Renal pelvis (tissue), 12 donors: ENCODE measurements around the gene KMT2D. TPM values are rescaled to one million over a fixed set of nuclear protein-coding genes. Genes with fewer than 3 reads are reported as not detected.

Experiments used
- DNase-seq: peaks from one replicate; pipeline ENCODE4 v3.0.0-alpha.2; 2013
- long read RNA-seq, 16 experiments: transcript quantifications; one replicate each; lab custom pipeline, GENCODE V29; 2026
- polyA plus RNA-seq, 3 donors: library from polyadenylated mRNA; unstranded; fragments of 120-200 nt; gene quantifications; one replicate each; pipeline ENCODE4 v1.2.1, GENCODE V29; 2013; ENCODE audit not compliant: insufficient read length in 3 of 3

KMT2D gene, protein sequence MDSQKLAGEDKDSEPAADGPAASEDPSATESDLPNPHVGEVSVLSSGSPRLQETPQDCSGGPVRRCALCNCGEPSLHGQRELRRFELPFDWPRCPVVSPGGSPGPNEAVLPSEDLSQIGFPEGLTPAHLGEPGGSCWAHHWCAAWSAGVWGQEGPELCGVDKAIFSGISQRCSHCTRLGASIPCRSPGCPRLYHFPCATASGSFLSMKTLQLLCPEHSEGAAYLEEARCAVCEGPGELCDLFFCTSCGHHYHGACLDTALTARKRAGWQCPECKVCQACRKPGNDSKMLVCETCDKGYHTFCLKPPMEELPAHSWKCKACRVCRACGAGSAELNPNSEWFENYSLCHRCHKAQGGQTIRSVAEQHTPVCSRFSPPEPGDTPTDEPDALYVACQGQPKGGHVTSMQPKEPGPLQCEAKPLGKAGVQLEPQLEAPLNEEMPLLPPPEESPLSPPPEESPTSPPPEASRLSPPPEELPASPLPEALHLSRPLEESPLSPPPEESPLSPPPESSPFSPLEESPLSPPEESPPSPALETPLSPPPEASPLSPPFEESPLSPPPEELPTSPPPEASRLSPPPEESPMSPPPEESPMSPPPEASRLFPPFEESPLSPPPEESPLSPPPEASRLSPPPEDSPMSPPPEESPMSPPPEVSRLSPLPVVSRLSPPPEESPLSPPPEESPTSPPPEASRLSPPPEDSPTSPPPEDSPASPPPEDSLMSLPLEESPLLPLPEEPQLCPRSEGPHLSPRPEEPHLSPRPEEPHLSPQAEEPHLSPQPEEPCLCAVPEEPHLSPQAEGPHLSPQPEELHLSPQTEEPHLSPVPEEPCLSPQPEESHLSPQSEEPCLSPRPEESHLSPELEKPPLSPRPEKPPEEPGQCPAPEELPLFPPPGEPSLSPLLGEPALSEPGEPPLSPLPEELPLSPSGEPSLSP (N-terminal part only)
- polyA plus RNA-seq = 10 to 100 TPM; 47.9 to 66.1 (median 65.9) TPM
- long read RNA-seq, donor 1, partial matches to known transcripts = 0 of 1 reads
- long read RNA-seq, donor 1, other reads (novel, unspliced or antisense) = 0 of 1 reads
- long read RNA-seq, donor 2, partial matches to known transcripts = 9 of 9 reads
- long read RNA-seq, donor 2, other reads (novel, unspliced or antisense) = 0 of 9 reads
- long read RNA-seq, donor 3, partial matches to known transcripts = 0 of 1 reads
- long read RNA-seq, donor 3, other reads (novel, unspliced or antisense) = 0 of 1 reads
- long read RNA-seq, donor 4 = 0 reads
- long read RNA-seq, donor 5 = 0 reads
- long read RNA-seq, donor 6, partial matches to known transcripts = 11 of 11 reads
- long read RNA-seq, donor 6, other reads (novel, unspliced or antisense) = 0 of 11 reads
- long read RNA-seq, donor 7, partial matches to known transcripts = 34 of 34 reads
- long read RNA-seq, donor 7, other reads (novel, unspliced or antisense) = 0 of 34 reads
- long read RNA-seq, donor 8 = 0 reads
- long read RNA-seq, donor 9 = 0 reads
- long read RNA-seq, donor 10, partial matches to known transcripts = 11 of 12 reads
- long read RNA-seq, donor 10, other reads (novel, unspliced or antisense) = 0 of 12 reads
- long read RNA-seq, donor 11, partial matches to known transcripts = 0 of 1 reads
- long read RNA-seq, donor 11, other reads (novel, unspliced or antisense) = 0 of 1 reads
- long read RNA-seq, donor 12, partial matches to known transcripts = 5 of 5 reads
- long read RNA-seq, donor 12, other reads (novel, unspliced or antisense) = 0 of 5 reads
- long read RNA-seq, donor 13, partial matches to known transcripts = 0 of 1 reads
- long read RNA-seq, donor 13, other reads (novel, unspliced or antisense) = 0 of 1 reads
- long read RNA-seq, donor 14 = 0 reads
- long read RNA-seq, donor 15, partial matches to known transcripts = 18 of 20 reads
- long read RNA-seq, donor 15, other reads (novel, unspliced or antisense) = 0 of 20 reads
- long read RNA-seq, donor 16, partial matches to known transcripts = 6 of 7 reads
- long read RNA-seq, donor 16, other reads (novel, unspliced or antisense) = 0 of 7 reads

DNA sequence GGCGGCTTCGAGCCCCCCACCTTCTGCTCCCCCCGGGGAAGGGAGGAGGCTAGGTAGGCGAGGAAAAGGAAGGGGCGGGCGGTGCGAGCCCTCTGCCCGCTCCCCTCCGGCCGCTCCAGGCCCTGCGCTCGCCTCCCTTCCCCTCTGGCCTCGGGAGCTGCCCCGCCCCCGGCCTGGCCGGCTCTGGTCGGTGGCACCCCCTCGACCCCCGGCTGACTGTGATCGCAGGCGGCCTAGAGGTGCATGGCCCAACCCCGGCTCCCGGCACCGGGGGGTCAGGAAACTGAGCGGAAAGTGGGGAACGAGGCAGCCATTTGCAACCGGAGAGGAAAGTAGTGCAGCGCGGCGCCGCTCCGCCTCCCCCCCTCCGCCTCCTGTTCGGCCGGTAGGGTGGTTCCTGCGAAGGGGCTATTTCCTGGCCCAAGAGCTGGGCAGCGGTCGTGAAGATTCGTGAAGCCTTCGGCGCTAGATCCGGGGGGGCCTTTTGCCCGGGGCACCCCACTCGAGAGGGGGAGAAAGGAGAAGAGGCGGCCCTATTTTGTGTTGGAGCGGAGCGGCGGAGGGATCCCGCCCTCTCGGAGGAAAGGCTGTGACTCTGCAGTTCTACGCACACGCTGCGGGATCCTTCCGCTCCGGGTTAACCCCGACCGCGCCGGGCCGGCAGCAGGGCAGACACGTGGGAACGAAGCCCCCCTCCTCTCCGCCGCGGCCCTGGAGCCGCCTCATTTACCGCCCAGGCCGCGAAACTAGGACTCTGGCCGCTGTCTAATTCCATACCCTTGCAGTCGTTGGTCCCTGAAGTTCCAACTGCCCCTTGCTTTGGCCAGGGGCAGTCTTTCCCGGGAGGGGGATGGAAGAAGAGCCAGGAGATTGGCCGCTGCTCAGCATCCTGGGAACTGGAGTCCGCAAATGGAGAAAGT is at the start of gene KMT2D:
KMT2D (minus strand) TSS at position 558 of the 920 bp plus-strand sequence. CDS start 5,470 bp downstream, outside the sequence.
- DNase-seq = peak; percentile 96

DNA sequence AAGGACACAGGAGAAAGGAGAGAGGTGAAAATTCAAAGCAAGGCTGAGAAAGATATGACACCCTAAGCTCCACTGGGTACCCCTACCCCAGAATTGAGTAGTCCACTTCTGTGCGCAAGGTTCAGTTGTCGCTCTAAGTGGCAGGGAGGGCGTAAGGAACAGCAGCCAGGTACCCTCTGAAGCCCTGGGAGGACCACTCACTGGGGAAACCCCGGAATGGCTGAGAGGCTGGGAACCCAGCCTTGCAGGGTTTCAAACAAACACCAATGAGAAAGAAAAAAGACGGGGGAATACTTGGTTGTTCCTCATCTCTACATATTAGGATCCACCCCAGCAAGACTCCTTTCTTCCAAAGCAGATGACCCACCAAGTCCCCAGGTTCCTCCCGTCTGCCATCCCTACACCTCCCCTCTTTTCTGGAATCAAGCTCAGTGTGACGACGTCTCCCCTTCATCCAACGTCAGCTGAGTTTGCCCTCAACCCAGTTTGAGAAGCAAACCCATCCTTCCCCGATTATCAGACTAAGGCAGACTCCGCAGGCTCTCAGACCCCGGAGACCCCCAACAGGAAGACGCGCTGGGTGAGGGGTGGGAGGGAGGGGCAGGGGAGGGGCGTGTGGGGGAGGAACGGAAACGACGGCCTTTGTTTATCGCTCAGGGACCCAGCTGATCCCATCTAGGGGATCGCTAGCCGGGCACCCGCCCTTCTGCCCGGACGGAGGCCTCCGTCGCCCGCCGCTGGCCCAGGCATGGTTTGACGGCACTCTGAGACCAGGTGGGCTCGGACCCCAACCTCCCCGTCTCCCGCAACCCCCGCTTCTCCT is 49.3 kb upstream of the KMT2D start:
- no peak for DNase-seq

DNA sequence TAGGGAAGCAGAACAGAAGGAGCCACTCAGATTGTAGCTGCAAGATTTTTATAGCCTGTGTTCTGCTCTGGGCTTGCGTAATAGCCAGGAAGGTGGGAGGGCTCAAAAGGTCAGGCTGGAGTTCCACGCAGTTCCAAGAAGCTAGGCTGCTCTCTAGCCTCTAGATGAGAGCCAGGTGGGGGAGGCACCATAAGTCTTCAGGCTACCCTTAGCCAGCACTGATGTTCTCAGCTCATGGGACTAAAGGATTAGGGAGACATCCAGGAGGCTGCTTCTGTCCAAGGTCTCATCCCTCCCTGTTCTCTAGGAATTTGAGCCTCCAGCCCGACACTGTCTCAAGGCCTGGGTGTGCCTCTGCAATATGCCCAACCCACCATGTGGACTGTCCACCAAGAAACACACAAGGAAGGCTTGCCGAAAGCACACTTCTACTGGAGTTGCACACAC is 48.4 kb upstream of the KMT2D start:
- peak; percentile 26 for DNase-seq

DNA sequence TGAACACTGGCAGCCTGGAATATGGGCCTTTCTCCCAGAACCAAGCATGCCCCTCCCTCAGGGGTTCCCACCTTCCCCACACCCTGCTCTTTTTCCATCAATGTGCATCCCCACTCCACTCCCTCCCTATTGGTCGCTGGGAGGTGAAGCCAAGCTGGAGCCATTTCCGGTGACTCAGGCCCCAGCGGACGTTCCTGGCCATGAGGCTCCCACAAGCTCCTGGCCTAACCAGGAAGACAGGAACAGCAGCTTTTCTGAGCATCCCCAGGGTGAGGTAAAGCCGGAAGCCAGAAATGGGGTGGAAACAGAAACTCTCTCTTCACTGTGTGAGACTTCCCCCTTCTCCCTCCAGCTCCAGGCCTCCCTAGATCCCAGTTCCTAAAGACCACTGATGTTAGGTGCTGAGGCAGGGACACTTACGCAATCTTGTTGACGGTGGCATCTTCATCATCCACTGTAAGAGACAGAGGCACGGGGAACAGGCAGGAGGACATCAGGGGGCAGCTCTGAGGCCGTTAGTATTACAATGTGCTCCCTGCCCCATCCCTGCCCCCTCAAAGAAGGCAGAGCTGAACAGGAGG is 45.0 kb upstream of the KMT2D start:
- DNase-seq = no peak

DNA sequence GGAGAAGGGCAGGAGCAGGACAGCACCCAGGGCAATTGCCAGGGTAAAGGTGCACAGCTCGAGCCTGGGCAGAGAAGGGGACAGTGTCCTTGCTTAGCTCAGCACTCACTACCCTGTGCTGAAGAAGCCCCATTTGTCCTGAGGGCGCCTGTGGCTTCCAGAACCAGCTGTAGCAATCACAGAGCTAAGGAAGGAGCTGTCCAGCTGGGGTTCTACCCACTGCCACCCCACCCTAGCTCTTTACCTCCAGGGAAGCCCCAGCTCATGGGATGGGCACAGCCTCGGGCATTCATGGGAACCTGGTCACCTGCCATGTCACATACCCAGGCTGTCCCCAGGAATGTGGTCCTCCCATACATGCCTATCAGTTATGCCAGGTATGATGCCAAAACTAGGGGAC is 44.2 kb upstream of the KMT2D start:
- DNase-seq = no peak

DNA sequence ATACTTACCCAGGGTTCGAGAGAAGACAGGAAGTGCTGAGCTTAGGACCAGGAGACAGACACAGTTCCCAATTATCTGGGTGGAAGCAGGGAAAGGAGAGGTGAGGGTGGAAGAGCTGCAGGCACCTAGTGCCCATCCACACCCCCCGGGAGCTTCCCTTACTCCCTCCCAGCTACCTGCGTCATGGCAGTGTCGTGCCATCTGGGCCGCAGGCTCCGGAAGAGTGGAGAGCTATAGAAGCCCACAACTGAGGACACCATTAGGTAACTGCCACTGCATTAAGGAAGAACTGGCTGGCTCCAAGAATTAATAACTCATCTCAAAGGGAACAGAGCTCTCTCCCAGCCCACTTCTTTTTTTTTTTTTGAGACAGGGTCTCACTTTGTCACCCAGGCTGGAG is 39.8 kb upstream of the KMT2D start:
- DNase-seq = no peak

DNA sequence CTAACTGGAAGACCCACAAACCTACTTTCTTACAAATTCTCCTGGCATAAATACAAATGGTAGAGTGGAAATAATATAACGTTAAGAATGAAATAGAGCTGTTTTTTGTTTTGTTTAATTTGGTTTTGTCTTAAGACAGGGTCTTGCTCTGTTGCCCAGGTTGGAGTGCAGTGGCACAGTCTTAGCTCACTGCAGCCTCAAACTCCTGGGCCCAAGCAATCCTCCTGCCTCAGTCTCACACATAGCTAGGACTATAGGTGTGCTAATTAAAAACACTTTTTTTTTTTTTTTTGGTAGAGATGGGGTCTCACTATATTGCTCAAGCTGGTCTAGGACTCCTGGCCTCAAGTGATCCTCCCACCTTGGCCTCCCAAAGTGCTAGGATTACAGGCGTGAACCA is 38.1 kb upstream of the KMT2D start:
- DNase-seq = no peak

DNA sequence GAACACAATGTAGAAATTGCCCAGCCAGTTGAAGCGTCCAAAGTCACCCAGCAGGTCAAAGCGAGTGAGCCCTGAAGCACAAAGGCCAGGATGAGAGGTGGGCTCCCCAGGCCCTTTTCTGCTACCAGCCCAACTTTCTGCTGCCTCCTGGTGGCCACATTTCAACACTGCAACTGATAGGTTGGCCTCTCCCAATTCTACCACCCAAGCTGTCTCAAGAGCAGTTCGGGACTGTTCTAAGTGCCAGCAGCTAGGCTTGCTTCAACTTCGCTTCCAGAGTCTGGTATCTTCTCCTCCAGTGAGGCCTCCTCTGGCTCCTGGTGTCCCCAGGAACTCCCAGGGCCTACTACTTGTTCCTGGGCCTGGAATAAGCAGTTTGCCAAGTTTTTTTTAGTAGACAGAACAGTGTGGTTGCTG is 37.4 kb upstream of the KMT2D start:
- DNase-seq = peak; percentile 31

DNA sequence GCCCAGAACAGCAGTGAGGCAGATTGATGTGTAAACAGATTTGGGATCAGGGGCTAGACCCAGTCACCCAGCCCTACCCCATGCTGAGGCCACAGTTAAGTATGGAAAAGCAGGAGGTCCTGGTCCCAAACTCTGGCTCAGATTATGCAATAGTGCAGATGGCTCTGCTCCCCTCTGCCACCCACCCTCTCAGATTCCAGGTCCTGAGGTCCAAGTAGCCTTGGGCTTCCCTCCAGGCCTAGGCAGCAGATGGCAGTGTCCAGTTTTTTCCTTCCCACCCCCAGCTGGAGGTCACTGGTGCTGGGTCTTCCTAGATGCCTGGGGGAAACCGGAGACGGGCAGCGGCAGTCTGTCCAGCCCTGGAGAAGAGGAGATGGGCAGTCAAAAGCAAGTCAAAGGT is 36.8 kb upstream of the KMT2D start:
- DNase-seq = no peak

DNA sequence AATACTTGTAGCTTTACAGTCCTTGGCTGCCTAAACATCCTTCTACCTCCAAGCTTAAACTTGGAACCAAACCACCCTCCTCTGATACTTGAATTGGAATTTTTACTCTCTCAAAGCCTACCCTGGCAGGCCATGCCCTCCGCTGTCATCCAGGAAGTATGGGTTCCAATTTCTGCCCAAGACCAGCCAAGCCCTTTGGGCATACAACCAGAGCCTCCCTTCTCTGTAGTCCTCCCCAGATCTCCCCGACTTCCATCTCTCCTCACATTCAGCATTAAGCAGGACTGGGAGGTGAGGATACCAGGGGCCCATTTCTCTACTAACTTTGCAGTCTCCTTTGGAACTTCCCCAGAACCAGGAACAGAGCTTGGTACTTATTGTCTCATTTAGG is 34.4 kb upstream of the KMT2D start:
- no peak for DNase-seq

DNA sequence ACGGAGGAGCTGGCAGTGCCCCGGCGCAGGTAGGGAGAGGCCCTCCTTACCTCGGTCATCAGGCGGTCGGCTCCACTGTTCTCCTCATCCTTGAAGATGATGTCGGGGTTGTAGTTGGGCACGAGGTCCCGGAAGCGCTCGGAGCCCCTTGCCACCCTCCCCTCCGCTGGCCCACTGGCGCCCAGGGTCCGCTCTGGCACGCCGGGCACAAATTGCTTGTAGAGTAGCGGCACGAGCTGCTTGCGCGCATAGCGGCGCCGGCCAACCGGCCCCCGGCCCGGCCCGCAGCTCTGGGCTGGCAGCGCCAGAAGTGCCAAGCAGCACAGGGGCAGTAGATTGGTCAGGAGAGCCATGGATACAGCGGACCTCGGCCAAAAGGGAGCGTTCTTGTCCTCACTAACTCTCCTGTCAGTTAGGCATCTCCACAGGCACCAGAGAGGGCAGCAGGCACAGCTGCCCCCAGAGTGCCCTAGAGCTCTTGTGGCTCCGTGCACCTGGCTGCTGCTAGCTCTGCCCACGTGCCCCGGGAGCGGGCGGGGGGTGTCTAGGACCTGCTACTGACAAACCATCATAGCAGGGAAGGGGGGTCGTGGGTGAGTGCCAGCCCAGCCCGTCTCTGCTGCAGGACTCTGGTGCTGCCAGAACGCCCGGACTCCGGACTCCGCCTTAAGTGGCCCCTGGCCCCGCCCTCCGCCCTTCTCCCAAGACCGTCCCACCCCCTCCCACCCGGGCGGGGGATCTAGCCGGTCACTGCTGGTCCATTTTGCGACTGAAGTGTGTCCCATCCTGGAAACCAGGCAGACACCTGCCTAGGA is 33.8 kb upstream of the KMT2D start, which contains the start of gene DHH:
DHH (minus strand) TSS at position 642 of the 815 bp plus-strand sequence; CDS start at position 353, 289 bp downstream.
- DNase-seq = no peak

DNA sequence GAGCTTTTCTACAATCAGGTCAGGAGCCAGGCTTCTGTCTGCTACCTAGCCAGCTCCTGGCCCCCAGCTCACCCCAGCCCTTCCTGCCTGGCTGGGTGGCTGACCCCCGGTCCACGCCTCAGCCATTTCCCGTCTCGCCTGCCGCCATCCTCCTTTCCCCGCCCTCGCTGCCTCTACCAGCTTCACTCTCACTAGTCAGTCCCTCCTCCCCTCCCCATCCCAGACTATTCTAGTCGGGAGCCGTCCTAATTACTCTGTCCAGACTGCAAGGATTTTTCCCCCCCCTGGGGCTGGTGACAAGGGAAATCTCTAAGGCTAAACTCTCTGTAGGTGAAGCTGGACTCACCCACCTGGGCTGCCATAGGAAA is 33.2 kb upstream of the KMT2D start:
- DNase-seq = no peak

DNA sequence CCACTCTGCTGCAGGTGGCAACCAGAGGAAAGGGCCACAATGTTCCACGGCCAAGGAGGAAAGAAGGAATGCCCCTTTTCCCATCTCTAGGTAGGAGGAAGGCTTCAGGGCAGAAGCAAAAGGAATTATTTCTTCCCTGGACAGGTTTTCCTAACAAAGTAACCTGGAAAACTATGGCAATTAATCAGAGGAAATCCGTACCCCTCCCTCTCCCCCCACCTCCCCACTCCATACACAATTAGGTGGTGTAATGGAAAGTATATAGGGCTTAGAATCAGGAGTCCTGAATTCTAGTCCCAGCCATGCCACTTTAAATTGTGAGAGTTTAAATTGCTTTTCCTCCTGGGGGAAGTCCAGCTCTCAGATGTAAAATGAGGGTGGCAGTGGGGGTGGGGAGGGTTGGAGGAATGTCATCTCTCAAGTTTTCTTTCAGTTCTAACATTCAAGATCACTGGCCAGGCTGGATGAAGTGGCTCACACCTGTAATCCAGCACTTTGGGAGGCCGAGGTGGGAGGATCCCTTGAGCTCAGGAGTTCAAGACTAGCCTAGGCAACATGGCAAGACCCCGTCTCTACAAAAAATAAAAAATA is 32.3 kb upstream of the KMT2D start:
- no peak for DNase-seq

DNA sequence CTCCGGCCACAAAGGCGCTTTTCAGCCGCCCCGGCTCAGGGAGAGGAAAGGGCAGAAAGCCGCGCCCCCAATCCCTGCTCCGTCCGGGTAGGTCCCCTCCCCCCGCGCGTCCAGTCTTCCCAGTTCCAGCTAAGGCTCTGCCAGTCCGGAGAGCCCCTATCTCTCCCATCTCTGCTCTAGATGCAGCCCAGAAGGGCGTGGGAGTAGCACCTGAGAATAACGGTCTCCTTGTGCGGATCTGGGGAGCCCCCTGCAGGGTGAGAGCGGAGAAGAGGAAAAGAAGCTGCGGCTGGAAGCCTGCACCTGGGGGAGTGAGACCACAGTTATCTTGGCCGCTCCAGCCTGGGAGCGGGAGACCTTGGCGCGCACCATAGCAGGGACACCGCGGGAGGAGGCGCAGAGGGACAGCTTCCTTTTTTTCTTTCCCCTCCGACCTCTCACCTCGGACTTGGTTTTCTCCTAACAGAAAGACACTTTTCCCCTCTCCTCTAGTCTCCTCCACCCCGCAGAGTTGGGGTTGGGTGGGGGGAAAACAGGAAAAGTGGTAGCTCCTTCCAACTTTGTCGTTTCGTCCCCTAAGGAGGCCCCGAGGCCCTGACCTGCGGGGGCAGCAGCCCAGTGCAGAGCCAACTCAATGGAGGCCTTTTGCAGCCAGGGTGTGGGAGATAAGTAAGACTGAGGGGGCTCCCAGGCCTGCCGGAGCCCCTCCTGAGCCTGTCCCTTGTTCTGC is 31.7 kb upstream of the KMT2D start:
- DNase-seq = peak; percentile 62

DNA sequence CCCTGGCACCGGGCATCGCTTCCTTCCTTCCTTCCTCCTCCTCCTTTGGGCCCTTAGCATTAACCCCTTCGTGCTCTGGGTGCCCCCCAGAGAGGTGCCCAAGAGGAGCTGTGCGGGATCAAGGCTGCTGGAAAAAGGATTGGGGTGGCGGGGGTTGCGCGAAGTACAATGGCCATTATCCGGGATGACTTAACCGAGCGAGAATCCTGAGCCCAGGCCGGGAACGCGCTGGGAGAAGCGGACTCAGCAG is 31.2 kb upstream of the KMT2D start:
- no peak for DNase-seq
